ENCODE results near the gene RAB28. TPM values are rescaled to one million over a fixed set of nuclear protein-coding genes. Genes with fewer than 3 reads are reported as not detected.

The RAB28 gene
- polyA plus RNA-seq, 4 donors: 31.8 to 41.3 (median 35.5) TPM

- no peak for DNase-seq (ENCODE audit: low read depth in 4 of 4, low spot score in 3 of 4)
Measured at GRCh38 chr4:13328591-13328990, 155.5 kb downstream of the RAB28 start.

- no peak for DNase-seq (ENCODE audit: low read depth in 4 of 4, low spot score in 3 of 4)
Measured at GRCh38 chr4:13327991-13328390, 156.1 kb downstream of the RAB28 start.

DNA sequence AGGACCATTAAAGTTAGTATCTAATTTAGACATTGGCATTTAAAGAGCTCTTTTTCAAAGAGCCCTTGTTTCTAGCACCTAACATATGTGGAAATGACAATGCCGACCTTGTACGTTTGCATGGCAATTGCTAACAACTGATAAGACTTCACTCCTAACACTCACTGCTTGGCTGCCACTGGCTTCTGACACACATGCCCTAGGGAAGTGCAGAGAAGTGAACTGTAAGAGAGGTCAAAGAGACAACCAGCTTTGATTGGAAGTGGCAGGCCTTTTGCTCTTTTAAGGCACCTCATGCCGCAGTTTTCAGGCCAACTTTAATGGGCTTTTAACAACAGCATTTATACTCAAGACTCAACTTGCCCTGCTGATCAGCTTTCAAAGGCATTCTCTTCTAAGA lies 158.4 kb downstream of the RAB28 start:
- DNase-seq (ENCODE audit: low read depth in 4 of 4, low spot score in 3 of 4): no peak

- no peak for DNase-seq (ENCODE audit: low read depth in 4 of 4, low spot score in 3 of 4)
Measured at GRCh38 chr4:13323921-13324320, 160.2 kb downstream of the RAB28 start.

DNA sequence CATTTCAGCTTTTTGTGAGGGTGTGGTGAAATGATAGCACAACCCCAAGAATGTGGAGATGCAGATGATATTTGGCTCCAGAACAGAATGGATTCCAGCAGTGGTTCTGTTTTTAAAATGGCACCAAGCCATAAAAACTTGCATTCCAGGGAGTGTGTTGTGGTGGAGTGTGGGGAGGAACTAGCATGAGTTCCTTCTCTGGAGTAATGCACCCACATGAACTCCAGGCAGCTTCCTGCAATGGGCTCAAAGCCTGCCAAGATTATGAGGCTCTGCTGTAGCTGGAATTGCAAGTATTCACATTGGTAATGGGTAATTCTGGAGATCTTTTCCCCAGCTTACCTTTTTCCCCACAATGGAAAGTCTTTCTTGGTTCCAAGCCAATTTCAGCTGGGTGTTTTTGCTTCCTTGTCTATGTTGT lies 161.4 kb downstream of the RAB28 start:
- no peak for DNase-seq (ENCODE audit: low read depth in 4 of 4, low spot score in 3 of 4)

Other genes with a start within 250 kb of the RAB28 start
- gene NKX3-2, start 60.2 kb upstream of the RAB28 start, polyA plus RNA-seq (ENCODE audit: insufficient read length in 4 of 4): under 1 TPM in 3 of 4 donors, not detected in 1; 0.05 to 0.07 (median 0.07) TPM
- 10 to 100 TPM; 50.1 to 60.5 (median 56.3) TPM for gene BOD1L1, start 143.4 kb upstream of the RAB28 start, polyA plus RNA-seq (ENCODE audit: insufficient read length in 4 of 4)

Measured in right renal pelvis (tissue), 4 donors.